Activated naive CD8-positive, alpha-beta T cell (primary cell): Measurements from ENCODE around the gene PARD3B.

Source experiments
- H3K27ac Mint-ChIP-seq: one replicate; pipeline ENCODE4 v1.8.0; 2021; ENCODE audit warnings: mixed read lengths
- H3K27me3 Mint-ChIP-seq: one replicate; pipeline ENCODE4 v1.8.0; 2021; ENCODE audit warnings: mixed read lengths
- H3K36me3 Mint-ChIP-seq: one replicate; pipeline ENCODE4 v1.8.0; 2021; ENCODE audit warnings: mixed read lengths
- H3K4me1 Mint-ChIP-seq: one replicate; pipeline ENCODE4 v1.8.0; 2021; ENCODE audit warnings: low read depth, mixed read lengths
- H3K4me3 Mint-ChIP-seq: one replicate; pipeline ENCODE4 v1.8.0; 2021; ENCODE audit warnings: mild to moderate bottlenecking, mixed read lengths
- H3K9me3 Mint-ChIP-seq: one replicate; pipeline ENCODE4 v1.8.0; 2021; ENCODE audit warnings: low read depth, mixed read lengths

The PARD3B gene

DNA sequence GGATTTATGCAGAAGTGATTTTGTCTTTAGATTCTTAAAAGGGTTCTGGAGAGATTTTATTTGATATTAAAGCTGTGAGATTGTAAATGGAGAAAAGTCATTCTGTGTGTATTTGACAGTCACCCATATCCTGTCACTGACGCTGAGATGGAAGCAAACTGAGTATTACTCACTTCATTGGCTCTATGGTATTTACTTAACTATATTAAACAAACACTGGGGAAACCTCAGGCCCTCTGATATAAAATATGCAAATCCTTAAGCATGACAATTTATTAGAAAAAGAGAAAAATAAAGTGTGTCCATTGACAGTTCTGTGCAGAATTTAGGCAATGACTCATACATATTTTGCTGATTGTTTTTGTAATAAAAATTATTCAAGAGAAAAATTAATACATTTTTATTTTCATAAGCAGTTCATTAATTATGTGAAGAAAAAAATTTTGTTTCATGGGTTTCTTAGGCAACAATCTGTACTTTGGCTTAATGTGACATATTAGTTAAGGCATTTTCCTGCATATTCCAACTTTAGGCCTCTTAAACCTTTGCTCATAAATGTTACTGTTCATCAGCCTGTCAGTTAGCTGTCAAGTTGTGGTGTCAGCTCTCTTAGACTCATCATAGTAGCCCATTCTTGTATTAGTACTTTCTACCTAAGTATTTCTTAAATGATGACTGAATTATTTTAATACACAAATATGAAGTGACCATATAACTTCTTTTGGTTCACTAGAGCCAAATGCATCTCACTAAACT lies 99.9 kb downstream of the PARD3B start:
- H3K4me1 Mint-ChIP-seq, result no peaks in the 10 kb centered on the region
- H3K9me3 Mint-ChIP-seq, result no peaks in the 10 kb centered on the region
- peaks cover 6% of the 10 kb centered on the region for H3K36me3 Mint-ChIP-seq
- no peak overlapping the region for H3K4me3 Mint-ChIP-seq
- H3K27me3 Mint-ChIP-seq, result peaks cover 4% of the 10 kb centered on the region
- H3K27ac Mint-ChIP-seq, result no peak overlapping the region

DNA sequence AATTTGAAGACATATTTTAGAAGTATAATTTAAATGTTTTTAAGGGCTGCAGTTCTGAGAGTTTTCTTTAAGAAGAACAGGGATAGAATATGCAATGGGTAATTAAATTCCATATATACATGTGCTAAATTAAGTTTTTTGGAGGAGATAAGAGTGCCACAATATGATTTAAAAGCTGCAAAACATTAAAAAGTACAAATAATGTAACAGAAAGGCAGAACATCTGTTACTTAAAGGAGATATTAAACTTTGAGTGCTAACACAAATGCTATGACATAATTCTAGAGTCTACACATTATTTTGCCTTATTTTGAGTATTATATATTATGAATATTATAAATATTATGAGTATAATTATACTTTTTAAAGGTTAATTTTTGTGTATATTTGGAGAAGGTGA lies 102.4 kb downstream of the PARD3B start:
- H3K9me3 Mint-ChIP-seq, result peaks cover 11% of the 10 kb centered on the region
- no peak overlapping the region for H3K4me3 Mint-ChIP-seq

GRCh38 chr2:204650611-204651010 lies 105.3 kb downstream of the PARD3B start:
- H3K4me3 Mint-ChIP-seq, result no peak overlapping the region
- H3K27me3 Mint-ChIP-seq, result peaks cover 6% of the 10 kb centered on the region
- no peak overlapping the region for H3K27ac Mint-ChIP-seq
- H3K4me1 Mint-ChIP-seq, result no peaks in the 10 kb centered on the region
- peaks cover 14% of the 10 kb centered on the region for H3K9me3 Mint-ChIP-seq
- peaks cover 14% of the 10 kb centered on the region for H3K36me3 Mint-ChIP-seq

More for the DNA sequence above, 102.4 kb downstream of the PARD3B start:
- Mint-ChIP-seq H3K27ac (no peak overlapping the region), H3K4me1 (no peaks in the 10 kb centered on the region), H3K27me3 (peaks cover 8% of the 10 kb centered on the region), H3K36me3 (peaks cover 16% of the 10 kb centered on the region)

DNA sequence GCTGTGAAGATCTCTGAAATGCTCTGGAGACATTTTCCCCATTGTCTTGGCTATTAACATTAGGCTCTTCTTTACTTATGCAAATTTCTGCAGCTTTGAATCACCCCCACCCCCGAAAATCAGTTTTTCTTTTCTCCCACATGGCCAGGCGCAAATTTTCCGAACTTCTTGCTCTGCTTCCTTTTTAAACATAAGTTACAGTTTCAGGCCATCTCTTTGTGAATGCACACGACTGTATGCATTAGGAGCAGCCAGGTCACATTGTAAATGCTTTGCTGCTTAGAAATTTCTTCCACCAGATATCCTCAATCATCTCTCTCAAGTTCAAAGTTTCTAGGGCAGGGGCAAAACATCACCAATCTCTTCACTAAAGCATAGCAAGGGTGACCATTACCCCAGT lies 106.8 kb downstream of the PARD3B start:
- Mint-ChIP-seq H3K27ac (no peak overlapping the region), H3K36me3 (peaks cover 14% of the 10 kb centered on the region), H3K4me1 (no peaks in the 10 kb centered on the region), H3K4me3 (no peak overlapping the region), H3K9me3 (peaks cover 14% of the 10 kb centered on the region), H3K27me3 (peaks cover 6% of the 10 kb centered on the region)

DNA sequence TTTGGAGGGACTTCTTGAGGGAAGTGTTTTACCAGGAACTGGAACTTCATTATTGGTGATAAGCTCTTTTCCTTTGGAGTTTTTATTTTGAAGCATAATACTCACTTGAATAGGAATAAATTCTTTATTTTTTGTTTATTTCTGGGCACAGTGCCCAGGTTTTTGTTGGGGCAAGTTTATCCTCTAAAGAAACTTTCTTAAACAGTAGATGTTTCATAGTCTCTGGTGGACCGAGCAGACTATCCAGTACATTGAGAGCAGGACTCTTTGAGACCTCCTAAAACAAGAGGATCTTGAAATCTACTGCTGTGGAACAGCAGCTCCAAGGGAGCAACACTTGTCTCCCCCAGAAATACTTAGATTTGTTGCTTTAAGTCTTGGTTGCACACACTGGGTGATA lies 109.4 kb downstream of the PARD3B start:
- Mint-ChIP-seq H3K27ac (no peak overlapping the region), H3K9me3 (peaks cover 14% of the 10 kb centered on the region), H3K4me1 (no peaks in the 10 kb centered on the region), H3K27me3 (peaks cover 4% of the 10 kb centered on the region), H3K4me3 (no peak overlapping the region), H3K36me3 (peaks cover 12% of the 10 kb centered on the region)

GRCh38 chr2:204655101-204655500 lies 109.8 kb downstream of the PARD3B start:
- Mint-ChIP-seq H3K27ac (no peak overlapping the region), H3K4me3 (no peak overlapping the region), H3K4me1 (no peaks in the 10 kb centered on the region), H3K36me3 (peaks cover 12% of the 10 kb centered on the region), H3K27me3 (peaks cover 3% of the 10 kb centered on the region), H3K9me3 (peaks cover 14% of the 10 kb centered on the region)

- Mint-ChIP-seq H3K4me1 (no peaks in the 10 kb centered on the region), H3K9me3 (peaks cover 12% of the 10 kb centered on the region), H3K36me3 (peaks cover 10% of the 10 kb centered on the region), H3K27ac (no peak overlapping the region), H3K27me3 (peaks cover 3% of the 10 kb centered on the region), H3K4me3 (no peak overlapping the region)
Measured at GRCh38 chr2:204655626-204656025, 110.4 kb downstream of the PARD3B start.

GRCh38 chr2:204657024-204657423 lies 111.7 kb downstream of the PARD3B start:
- peaks cover 7% of the 10 kb centered on the region for H3K36me3 Mint-ChIP-seq
- H3K4me3 Mint-ChIP-seq, result no peak overlapping the region
- no peak overlapping the region for H3K27ac Mint-ChIP-seq
- H3K4me1 Mint-ChIP-seq, result no peaks in the 10 kb centered on the region
- H3K9me3 Mint-ChIP-seq, result peaks cover 9% of the 10 kb centered on the region
- H3K27me3 Mint-ChIP-seq, result peaks cover 3% of the 10 kb centered on the region

GRCh38 chr2:204662956-204663355 lies 117.7 kb downstream of the PARD3B start:
- Mint-ChIP-seq H3K27ac (no peak overlapping the region), H3K4me3 (no peak overlapping the region), H3K4me1 (no peaks in the 10 kb centered on the region), H3K27me3 (no peaks in the 10 kb centered on the region), H3K36me3 (no peaks in the 10 kb centered on the region), H3K9me3 (no peaks in the 10 kb centered on the region)

GRCh38 chr2:204663816-204664425 lies 118.6 kb downstream of the PARD3B start:
- no peaks in the 10 kb centered on the region for H3K9me3 Mint-ChIP-seq
- no peak overlapping the region for H3K4me3 Mint-ChIP-seq
- no peaks in the 10 kb centered on the region for H3K27me3 Mint-ChIP-seq
- no peaks in the 10 kb centered on the region for H3K36me3 Mint-ChIP-seq
- no peaks in the 10 kb centered on the region for H3K4me1 Mint-ChIP-seq
- H3K27ac Mint-ChIP-seq, result no peak overlapping the region

GRCh38 chr2:204664708-204665121 lies 119.4 kb downstream of the PARD3B start:
- Mint-ChIP-seq H3K36me3 (no peaks in the 10 kb centered on the region), H3K27ac (no peak overlapping the region), H3K4me3 (no peak overlapping the region), H3K4me1 (no peaks in the 10 kb centered on the region), H3K27me3 (no peaks in the 10 kb centered on the region), H3K9me3 (no peaks in the 10 kb centered on the region)

- Mint-ChIP-seq H3K27me3 (no peaks in the 10 kb centered on the region), H3K36me3 (no peaks in the 10 kb centered on the region), H3K27ac (no peak overlapping the region), H3K4me3 (no peak overlapping the region), H3K9me3 (no peaks in the 10 kb centered on the region), H3K4me1 (no peaks in the 10 kb centered on the region)
Measured at GRCh38 chr2:204665207-204665606, 119.9 kb downstream of the PARD3B start.

DNA sequence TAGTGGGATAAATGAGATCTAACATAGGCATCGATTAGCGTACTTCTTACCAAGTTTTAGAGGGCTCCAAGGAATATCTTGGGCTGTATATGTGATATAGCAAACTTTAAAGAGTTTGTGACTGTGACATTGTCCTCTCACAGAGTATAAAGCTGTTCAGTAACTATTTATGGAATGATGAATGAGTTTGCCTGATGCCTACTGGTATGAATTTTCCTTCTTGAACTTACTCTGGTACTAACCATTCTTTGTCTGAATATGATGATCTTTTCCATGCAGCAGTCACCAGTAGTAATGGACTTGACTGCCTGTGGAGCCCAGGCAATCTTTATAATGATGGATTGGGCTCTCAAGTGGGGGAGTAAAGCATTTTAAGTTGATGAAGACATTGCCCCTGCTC lies 120.5 kb downstream of the PARD3B start:
- H3K36me3 Mint-ChIP-seq, result no peaks in the 10 kb centered on the region
- H3K27ac Mint-ChIP-seq, result no peak overlapping the region
- H3K9me3 Mint-ChIP-seq, result no peaks in the 10 kb centered on the region
- H3K4me1 Mint-ChIP-seq, result no peaks in the 10 kb centered on the region
- no peak overlapping the region for H3K4me3 Mint-ChIP-seq
- H3K27me3 Mint-ChIP-seq, result no peaks in the 10 kb centered on the region

DNA sequence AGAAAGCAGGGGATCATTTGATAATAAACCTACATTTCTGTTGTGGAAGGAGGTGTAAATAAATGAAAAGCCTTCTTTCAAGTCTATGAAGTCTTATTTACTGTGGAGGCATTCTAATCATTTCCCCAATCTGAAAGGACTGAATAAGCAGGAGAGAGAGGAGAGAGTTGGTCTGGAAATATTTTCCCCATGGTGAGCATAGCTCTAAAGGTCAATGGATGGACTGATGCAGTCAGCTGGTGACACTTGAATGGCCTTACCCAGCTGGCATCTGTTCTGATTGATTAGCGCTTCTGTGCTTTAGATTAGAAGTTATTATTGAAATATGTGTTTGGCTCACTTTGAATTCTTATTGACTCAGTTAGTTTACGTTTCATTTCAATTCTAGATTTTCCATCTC lies 122.7 kb downstream of the PARD3B start:
- H3K4me3 Mint-ChIP-seq, result no peak overlapping the region
- H3K27me3 Mint-ChIP-seq, result no peaks in the 10 kb centered on the region
- H3K27ac Mint-ChIP-seq, result no peak overlapping the region
- no peaks in the 10 kb centered on the region for H3K36me3 Mint-ChIP-seq
- no peaks in the 10 kb centered on the region for H3K4me1 Mint-ChIP-seq
- H3K9me3 Mint-ChIP-seq, result no peaks in the 10 kb centered on the region

GRCh38 chr2:204669382-204669781 lies 124.1 kb downstream of the PARD3B start:
- no peaks in the 10 kb centered on the region for H3K4me1 Mint-ChIP-seq
- no peaks in the 10 kb centered on the region for H3K27me3 Mint-ChIP-seq
- H3K36me3 Mint-ChIP-seq, result no peaks in the 10 kb centered on the region
- H3K27ac Mint-ChIP-seq, result no peak overlapping the region
- no peak overlapping the region for H3K4me3 Mint-ChIP-seq
- no peaks in the 10 kb centered on the region for H3K9me3 Mint-ChIP-seq

DNA sequence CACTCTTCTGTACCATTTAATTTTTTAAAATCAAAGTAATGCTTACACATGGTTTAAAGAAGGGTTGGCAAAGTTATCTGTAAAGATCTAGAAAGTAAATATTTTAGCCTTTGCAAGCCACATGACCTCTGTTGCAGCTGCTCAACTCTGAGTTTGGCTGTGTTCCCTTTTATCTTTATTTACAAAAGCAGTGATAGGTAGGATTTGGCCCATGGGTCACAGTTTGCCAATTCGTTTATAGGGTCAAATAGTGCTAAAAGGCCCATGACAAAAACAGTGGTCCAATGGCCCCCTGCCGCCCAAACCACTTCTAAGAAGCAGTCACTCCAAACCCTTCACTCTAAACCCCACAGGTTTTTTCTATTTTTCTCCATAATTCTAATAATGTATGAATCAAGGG lies 124.8 kb downstream of the PARD3B start:
- Mint-ChIP-seq H3K9me3 (no peaks in the 10 kb centered on the region), H3K4me3 (no peak overlapping the region), H3K27ac (no peak overlapping the region), H3K4me1 (no peaks in the 10 kb centered on the region), H3K27me3 (no peaks in the 10 kb centered on the region), H3K36me3 (no peaks in the 10 kb centered on the region)
